A172 (cell line): ENCODE data around the gene LRRN2. TPM values are rescaled to one million over a fixed set of nuclear protein-coding genes. Genes with fewer than 3 reads are reported as not detected.
"Not testable (repeated sequence)": the region's sequence is repeated elsewhere in the genome, so short reads cannot be mapped to it uniquely, and the experiment has no call there.

Source experiments
- DNase-seq: peaks from one replicate; pipeline ENCODE4 v3.0.0-alpha.2; 2015; ENCODE audit warnings: low spot score
- total RNA-seq: library from RNA; depleted of rRNA; stranded (reverse); fragments of >200 nt; shearing (Covaris generic); gene quantifications from 2 replicates; pipeline ENCODE4 v1.2.3, GENCODE V29; 2014

The LRRN2 gene
- total RNA-seq, 1 experiment from 2014 or later, result 2.3 TPM

DNA sequence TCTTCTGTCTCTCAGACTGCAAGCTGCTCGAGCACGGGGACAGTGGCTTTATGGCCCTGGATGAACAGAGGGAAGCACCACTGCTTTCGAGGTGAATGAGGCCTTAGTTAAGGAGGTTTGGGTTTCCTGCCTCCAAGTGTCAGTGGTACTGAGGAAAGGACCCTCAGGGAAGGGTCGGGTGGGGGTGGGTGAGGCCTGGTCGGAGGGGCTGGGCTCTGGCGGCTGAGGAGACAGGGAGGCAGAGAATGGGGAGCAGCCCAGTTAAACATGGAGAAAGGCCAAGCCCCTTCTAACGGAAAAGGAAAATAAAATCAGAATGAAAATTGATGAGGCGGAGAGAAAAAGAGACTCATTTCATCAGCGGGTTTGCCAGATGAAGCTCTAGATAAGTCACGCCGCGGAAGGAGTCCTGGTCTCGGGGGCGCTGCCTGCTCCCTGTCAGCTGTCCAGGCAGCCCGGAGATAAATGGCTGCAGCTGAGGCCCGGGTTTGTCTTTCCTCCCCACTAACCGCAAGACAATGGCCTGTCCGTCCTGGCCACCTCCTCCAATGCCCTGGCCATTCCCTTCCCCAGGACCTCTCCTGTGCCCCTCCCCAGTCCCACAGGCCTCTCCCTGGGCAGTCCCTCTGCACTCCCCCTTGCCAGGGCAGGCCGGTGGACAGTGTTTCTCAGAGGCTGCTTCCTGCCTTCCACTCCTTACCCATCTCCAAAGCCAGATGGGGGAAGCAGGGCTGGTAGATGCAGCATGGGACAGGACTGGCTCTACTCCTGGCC, 55.2 kb downstream of the LRRN2 start:
- no peak for DNase-seq

DNA sequence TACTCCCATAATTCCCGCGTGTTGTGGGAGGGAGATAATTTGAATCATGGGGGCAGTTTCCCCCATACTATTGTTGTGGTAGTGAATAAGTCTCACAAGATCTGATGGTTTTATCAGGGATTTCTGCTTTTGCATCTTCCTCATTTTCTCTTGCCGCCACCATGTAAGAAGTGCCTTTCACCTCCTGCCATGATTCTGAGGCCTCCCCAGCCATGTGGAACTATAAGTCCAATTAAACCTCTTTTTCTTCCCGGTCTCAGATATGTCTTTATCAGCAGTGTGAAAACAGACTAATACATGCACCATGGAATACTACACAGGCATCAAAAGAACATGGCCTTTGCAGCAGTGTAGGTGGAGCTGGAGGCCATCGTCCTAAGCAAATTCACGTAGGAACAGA, 56.1 kb downstream of the LRRN2 start:
- not testable (repeated sequence) for DNase-seq

GRCh38 chr1:204628868-204629267, 56.7 kb downstream of the LRRN2 start:
- DNase-seq, result no peak

DNA sequence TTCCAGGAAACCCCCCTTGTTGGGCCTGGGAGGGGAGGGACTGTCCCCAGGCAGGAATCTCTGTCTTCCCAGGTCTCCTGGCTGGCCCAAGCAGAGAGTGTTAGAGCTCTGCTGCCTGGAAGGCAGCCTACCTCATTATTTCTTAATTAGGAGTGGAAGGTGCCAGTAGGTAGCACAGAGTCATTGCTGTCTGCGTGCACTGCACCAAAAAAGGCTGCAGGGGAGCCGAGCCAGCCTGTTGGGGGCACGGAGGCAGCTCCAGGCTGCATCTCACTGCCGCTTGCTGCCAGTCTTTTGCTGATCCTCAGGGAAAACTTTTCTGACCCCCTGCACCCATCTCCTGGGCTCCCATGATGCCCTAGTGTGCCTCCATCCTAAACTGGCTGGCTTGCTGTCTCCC, 58.1 kb downstream of the LRRN2 start:
- DNase-seq, result no peak

DNA sequence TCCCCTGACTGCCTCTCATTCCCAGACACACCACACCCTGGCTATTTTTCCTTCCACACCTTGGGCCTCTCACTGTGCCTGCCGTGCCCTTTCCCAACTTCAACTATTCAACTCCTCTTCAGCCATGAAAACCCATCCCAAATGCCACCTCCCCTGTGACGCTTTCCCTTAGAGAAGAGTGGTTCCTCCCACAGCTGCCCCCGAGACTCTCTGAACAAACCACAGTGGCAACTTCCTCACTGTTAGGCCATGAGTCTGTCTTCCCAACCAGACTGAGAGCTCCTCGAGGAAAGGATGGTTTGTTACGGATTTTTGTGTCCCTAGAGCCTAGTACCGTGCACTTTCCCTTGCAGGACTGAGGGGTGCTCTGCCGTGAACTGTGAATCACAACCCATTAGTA, 59.2 kb downstream of the LRRN2 start:
- DNase-seq, result no peak

GRCh38 chr1:204624631-204625216, 60.8 kb downstream of the LRRN2 start:
- DNase-seq, result no peak

DNA sequence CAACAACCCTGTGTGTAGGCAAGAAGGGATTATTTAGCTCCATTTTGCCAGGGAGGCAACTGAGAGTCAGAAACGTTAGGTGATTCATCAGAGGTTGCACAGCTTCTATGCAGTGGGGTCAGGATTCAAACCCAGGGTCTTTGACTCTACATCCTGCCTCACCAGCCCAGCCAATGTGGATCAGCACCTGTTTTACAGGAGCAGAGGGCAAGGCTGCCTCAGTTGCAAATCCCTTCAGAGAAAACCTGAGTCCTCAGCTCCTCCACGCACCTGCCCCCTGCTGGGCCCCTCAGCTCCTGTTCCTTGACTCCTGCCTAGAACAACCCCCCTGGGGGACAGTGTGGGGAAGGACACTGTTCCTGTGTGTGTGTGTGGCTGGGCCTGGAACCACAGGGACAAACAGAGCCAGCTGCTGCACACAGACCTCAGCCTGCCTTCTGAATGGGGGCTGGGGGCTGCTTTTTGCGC, 61.6 kb downstream of the LRRN2 start:
- DNase-seq, result no peak

GRCh38 chr1:204623365-204623893, 62.1 kb downstream of the LRRN2 start:
- DNase-seq, result peak; percentile 72

GRCh38 chr1:204621996-204622395, 63.5 kb downstream of the LRRN2 start:
- DNase-seq, result no peak

DNA sequence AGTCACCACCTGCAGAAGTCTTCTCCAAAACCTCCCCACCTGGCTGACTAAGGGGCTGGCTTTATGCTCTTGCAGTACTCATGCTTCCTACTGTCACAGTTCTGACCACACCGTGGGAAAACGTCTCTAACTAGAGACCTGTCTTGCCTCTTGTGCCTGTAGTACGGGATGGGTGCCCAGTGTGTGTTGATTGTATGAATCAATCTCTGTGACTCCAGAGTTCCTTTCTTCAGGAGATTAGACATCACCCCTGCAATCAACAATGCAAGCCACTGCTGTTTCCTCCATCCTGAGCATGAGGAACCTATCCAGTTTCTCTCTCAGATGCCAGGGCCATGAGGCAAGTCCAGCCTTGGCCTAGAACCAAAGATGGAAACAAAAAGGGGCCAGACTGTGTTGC, 64.1 kb downstream of the LRRN2 start:
- no peak for DNase-seq

DNA sequence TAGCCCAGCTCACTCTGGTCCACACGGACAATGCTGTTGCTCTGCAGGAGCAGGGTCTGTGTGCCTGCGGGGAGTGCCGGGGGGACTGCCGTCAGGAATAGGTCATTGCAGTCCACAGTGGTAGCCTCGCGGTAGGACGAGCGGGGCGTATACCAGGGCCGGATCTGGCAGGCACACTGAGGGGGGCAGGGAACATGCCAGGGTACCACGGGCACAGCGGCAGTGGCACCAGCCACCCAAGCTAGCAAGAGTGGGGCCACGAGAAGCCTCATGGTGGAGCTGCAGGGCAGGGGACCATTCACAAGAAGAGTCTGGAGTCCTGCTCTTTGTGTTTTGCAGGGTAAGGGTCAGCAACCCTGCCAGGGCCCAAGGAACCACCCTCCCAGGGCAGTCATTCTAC, 65.8 kb downstream of the LRRN2 start:
- no peak for DNase-seq

DNA sequence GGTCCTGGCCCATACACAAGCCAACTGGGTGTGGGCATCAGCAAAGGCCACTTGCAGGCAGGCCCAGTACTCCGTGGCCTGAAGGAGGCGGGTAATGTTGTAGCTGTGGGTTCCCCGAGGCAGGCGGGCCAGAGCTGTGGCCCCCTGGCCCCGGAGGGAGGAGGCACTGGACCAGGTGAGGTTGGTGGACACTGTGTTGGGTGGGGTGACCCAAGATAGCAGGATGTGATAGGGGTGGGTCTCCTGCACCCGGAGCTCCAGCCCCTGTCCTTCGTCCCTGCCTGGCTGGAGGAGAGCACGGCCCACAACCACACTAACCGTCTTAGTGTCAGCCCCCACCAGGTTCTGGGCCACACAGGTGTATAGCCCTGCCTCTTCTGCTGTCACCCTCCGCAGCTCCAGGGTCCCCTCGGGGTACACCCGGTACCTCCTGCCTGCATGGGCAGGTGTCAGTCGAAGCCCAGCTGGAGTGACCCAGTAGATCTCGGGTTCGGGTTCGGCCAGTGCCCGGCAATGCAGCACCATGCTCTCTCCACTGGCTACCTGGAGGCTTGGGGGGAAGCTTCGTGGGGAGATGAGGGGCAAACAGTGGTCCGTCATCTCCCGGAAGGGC, 67.3 kb downstream of the LRRN2 start:
- no peak for DNase-seq

DNA sequence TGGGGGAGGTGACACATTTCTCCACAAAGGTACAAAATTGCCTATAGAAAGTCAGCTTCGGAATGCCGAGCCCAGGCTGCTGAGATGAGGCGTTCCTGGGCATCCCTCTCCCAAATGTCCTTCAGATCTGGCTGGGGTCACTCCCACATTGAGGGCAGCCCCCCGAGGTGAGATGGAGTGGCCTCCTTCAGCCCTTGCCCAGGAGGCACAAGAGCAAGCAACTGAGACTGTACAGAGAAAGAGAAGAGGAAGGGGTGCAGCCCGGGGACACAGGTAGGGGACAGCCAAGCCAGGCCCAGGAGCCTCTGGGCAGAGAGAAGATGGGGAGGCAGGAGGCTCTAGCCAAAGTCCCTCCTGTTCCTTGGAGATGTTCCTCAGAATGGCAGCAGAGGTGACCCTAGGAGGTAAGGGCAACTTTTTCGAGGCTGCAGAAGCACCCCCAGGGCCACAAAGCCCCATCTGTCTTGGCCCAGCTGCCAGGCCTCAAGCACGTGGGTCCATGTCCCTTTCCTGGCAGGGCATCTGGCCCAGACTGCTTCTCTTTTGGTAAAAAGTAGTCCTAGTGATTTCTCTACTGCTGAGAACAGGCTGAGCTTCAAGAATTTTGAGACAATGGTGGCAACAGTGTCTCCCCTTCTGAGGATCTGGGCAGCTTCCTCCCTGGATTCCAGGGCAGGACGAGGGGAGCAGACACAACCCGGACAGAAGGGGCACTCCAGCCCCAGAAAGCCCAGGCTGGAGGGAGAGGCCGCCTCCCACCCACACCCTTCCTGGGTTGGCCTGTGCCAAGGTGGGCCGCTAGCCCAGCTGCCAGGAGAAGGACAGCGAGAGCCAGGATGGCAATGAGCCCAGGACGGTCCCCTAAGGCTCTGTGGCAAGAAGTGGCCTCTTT, 68.0 kb downstream of the LRRN2 start:
- DNase-seq, result no peak

GRCh38 chr1:204616641-204617040, 68.9 kb downstream of the LRRN2 start:
- no peak for DNase-seq

DNA sequence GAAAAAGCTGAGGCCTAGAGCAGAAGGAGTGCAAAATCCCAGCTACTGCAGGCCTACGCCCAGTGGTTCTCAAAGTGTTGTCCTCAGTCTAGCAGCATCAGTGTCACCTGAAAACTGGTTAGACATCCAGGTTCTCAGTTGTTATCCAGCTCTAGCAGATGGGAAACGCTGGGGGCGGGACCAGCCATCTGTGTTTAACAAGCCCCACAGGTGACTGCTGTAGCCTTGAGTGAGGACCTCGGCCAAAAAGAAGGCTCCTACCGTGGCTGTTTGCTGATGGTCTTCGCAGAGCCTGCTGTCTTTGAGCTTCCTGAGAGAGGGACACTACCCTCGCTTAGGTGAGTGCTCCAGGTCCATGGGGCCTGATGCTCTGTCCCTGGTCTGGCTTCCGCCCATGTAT, 69.7 kb downstream of the LRRN2 start:
- DNase-seq, result no peak

- no peak for DNase-seq
Observed at GRCh38 chr1:204613636-204614035, 71.9 kb downstream of the LRRN2 start.

DNA sequence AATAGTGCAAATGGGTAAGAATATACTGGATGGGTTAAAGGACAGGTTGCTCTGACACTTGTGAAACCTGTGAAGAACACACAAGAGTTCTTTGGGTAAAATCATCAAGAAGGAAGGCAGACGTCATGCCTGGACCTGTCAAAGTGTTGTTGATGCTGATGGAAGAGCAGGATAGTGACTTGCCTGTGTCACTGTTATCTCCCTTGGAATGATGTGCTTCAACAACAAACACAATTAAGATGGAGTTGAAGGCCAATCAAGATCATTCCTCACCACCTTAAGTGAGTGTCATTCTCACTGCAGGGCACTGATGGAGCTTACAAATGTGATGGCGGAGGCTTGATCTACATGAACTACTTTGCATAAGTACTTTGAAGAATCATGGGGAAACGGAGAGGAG, 73.2 kb downstream of the LRRN2 start:
- DNase-seq, result no peak

DNA sequence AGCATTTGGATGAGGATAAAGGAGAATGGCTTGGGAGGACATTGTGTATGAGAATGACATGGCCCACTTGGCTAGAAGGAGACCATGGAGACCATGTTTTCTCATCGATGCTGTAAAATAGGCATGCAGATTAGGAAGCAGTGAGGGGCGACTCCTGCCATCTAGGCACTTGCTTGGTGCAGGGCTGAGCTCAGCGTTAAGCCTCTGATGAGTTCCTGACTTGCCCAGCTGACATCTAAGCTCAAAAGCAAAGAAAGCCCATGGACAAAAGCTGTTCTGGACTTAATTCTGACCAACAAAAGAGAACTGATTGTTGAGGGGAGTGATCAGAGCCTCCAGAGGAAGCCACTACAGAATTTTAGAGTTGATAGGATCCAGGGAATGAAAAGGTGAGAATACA, 74.5 kb downstream of the LRRN2 start:
- DNase-seq, result no peak

DNA sequence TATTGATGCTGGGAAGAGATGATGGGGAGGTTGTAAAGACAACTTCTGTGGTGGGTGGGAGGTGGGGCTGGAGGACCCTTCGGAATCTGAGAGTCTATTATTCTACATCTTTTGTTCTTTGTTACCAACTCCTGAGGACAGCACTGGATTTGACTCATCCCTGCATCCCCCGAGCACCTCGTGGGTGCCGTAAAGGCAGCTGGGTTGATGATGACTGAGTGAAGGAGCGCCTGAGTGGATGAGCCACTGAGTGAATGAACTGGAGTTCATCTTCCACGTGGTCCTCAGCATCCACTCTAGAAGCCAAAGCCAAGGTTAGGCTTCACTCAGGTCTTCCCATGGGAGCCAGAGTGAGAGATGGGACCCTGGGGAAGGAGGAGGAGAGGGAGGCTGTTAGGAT, 77.6 kb downstream of the LRRN2 start:
- DNase-seq, result no peak

GRCh38 chr1:204605791-204606190, 79.7 kb downstream of the LRRN2 start:
- no peak for DNase-seq

DNA sequence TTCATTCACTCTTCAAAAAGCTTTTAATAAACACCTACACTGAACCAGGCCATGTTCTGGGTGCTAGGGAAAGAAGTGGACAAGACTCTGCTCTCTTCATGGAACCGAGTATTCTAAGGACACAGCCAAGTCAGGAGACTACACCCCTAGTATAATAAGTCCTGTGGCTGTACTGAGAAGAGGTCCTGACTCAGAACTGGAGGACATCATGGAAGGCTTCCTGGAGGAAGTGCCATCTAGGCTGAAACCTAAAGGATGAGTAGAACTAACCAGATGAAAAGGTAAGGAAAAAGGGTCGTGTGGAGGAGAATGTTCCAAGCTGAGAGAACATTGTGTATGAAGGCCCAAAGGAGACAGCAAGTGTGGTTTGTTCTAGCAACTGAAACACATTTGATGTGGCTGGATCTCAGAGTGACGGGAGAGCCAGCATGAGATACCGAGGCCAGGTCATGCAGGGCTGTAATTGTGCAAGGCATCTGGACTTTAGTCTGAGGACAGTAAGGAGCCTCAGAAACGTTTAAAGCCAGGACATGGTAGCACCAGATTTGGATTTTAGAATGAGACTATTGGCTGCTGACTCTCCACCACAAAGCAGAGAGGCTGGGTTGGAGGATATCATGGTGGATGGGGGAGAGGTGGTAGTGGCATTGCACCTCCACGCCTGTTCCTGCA, 82.5 kb downstream of the LRRN2 start:
- DNase-seq, result no peak
